Panc1 (cell line): ENCODE data around the gene FAM83E. TPM values are rescaled to one million over a fixed set of nuclear protein-coding genes. Genes with fewer than 3 reads are reported as not detected.

Experiments
- ATAC-seq: fragments of 200-7000 bp; cut with Tn5 transposase; 2 replicates; pipeline ENCODE4 v1.9.1; 2020; ENCODE audit warnings: mild to moderate bottlenecking, moderate library complexity
- BruUV-seq: library from RNA; stranded (reverse); fragments of 400-500 nt; replicated peaks from 2 replicates; lab custom pipeline; 2021; lab: Mats Ljungman, UMichigan
- CTCF ChIA-PET: fragments of 300-600 bp; sonication (Branson Sonifier 250); formaldehyde crosslinking; loops from one replicate; lab custom pipeline; 2022; ENCODE audit warnings: antibody characterized with exemption; lab: Charles Lee
- POLR2A ChIA-PET: fragments of 300-600 bp; sonication (Branson Sonifier 250); formaldehyde crosslinking; loops from one replicate; lab custom pipeline; 2022; ENCODE audit warnings: antibody characterized with exemption; lab: Charles Lee
- DNase-seq: peaks from one replicate; pipeline ENCODE4 v3.0.0-alpha.2; 2010; ENCODE audit warnings: low read depth, low spot score
- H3K27ac ChIP-seq: 2 replicates; pipeline ENCODE4 v1.5.1; 2011; ENCODE audit warnings: mild to moderate bottlenecking, low read length, inconsistent platforms
- H3K27me3 ChIP-seq: fragments of 200-500 bp; sonication (Bioruptor generic); 2 replicates; pipeline ENCODE4 v1.6.0; 2014; ENCODE audit warnings: low read length, inconsistent platforms; ENCODE audit not compliant: control insufficient read depth, insufficient read depth
- H3K36me3 ChIP-seq: fragments of 200-500 bp; sonication (Bioruptor generic); 2 replicates; pipeline ENCODE4 v1.5.1; 2014; ENCODE audit warnings: inconsistent platforms, mild to moderate bottlenecking, low read length, moderate library complexity; ENCODE audit not compliant: control insufficient read depth, insufficient read depth
- H3K4me1 ChIP-seq: 2 replicates; pipeline ENCODE4 v1.5.1; 2011; ENCODE audit warnings: inconsistent platforms, mild to moderate bottlenecking, low read length, moderate library complexity; ENCODE audit not compliant: control insufficient read depth, insufficient read depth
- H3K4me3 ChIP-seq, 2 experiments: 2 replicates each; pipeline ENCODE4 v1.5.1; 2011 to 2012; ENCODE audit warnings: low read depth in 2 of 2, low read length in 2 of 2, mild to moderate bottlenecking in 2 of 2, inconsistent platforms in 1 of 2, moderate library complexity in 1 of 2
- H3K9me3 ChIP-seq: fragments of 200-500 bp; sonication (Bioruptor generic); 2 replicates; pipeline ENCODE4 v1.5.1; 2014; ENCODE audit warnings: low read depth, mild to moderate bottlenecking, inconsistent platforms, low read length, moderate library complexity; ENCODE audit not compliant: control insufficient read depth, insufficient read depth
- POLR2AphosphoS5 ChIP-seq: IDR thresholded peaks from 2 replicates; pipeline ENCODE4 v1.6.1; 2012; ENCODE audit warnings: mild to moderate bottlenecking, low read depth, low read length, moderate library complexity
- SIN3A ChIP-seq: IDR thresholded peaks from 2 replicates; pipeline ENCODE4 v1.6.1; 2012; ENCODE audit warnings: low read depth, mild to moderate bottlenecking, low read length, moderate library complexity, borderline replicate concordance; ENCODE audit not compliant: insufficient read depth
- TCF7L2 ChIP-seq: IDR thresholded peaks from 2 replicates; pipeline ENCODE4 v1.6.1; 2011; ENCODE audit warnings: mild to moderate bottlenecking, low read depth, low read length, inconsistent platforms
- in situ Hi-C: cut with HindIII; loops from 2 replicates; pipeline ENCODE4 v1.10.0; 2016; ENCODE audit warnings: low sequenced_read_pairs, low pct_unique_long_range_greater_than_20kb
- intact Hi-C: fragments of 100-400 bp; cut with micrococcal nuclease; formaldehyde crosslinking; loops from one replicate; pipeline ENCODE4 v1.10.0; 2022; ENCODE audit not compliant: unreplicated experiment
- total RNA-seq: library from RNA; stranded (reverse); gene quantifications from one replicate; pipeline ENCODE4 v1.2.1, GENCODE V29; 2021; ENCODE audit not compliant: unreplicated experiment
- TF ChIP-seq, protein P1 (sequence below): fragments of 450-650 bp; IDR thresholded peaks from 2 replicates; pipeline ENCODE4 v1.5.1; 2017; ENCODE audit warnings: mild to moderate bottlenecking
- TF ChIP-seq, protein P2 (sequence below), 2 experiments: IDR thresholded peaks; 2 replicates each; pipeline ENCODE4 v1.6.1; 2011 to 2012; ENCODE audit warnings: low read depth in 2 of 2, control low read depth in 1 of 2, low read length in 1 of 2, mild to moderate bottlenecking in 1 of 2, moderate library complexity in 1 of 2; ENCODE audit not compliant: insufficient read depth in 1 of 2

Gene FAM83E
- total RNA-seq, 1 experiment from 2014 or later = 1.0 TPM

DNA sequence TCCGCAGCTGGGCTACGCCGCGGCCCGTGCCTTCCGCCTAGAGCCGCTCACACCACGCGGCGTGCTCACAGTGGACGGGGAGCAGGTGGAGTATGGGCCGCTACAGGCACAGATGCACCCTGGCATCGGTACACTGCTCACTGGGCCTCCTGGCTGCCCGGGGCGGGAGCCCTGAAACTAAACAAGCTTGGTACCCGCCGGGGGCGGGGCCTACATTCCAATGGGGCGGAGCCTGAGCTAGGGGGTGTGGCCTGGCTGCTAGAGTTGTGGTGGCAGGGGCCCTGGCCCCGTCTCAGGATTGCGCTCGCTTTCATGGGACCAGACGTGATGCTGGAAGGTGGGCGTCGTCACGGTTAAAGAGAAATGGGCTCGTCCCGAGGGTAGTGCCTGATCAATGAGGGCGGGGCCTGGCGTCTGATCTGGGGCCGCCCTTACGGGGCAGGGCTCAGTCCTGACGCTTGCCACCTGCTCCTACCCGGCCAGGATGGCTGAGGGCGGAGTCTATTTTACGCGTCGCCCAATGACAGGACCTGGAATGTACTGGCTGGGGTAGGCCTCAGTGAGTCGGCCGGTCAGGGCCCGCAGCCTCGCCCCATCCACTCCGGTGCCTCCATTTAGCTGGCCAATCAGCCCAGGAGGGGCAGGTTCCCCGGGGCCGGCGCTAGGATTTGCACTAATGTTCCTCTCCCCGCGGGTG, 14.9 kb upstream of the FAM83E start:
- CTCF ChIA-PET = no interaction called here
- Histone ChIP-seq H3K27me3 (no peaks in the 10 kb centered on the region), H3K27ac (no peak overlapping the region), H3K4me3 (no peak overlapping the region), H3K36me3 (no peaks in the 10 kb centered on the region), H3K4me1 (peaks cover 18% of the 10 kb centered on the region), H3K9me3 (no peaks in the 10 kb centered on the region)
- intact Hi-C loops = no loop called here
- TF ChIP-seq POLR2AphosphoS5 = peak; percentile 32; the same call in 1 of the 2 replicates
- no peak for TF ChIP-seq TCF7L2
- TF ChIP-seq, protein P1, sequence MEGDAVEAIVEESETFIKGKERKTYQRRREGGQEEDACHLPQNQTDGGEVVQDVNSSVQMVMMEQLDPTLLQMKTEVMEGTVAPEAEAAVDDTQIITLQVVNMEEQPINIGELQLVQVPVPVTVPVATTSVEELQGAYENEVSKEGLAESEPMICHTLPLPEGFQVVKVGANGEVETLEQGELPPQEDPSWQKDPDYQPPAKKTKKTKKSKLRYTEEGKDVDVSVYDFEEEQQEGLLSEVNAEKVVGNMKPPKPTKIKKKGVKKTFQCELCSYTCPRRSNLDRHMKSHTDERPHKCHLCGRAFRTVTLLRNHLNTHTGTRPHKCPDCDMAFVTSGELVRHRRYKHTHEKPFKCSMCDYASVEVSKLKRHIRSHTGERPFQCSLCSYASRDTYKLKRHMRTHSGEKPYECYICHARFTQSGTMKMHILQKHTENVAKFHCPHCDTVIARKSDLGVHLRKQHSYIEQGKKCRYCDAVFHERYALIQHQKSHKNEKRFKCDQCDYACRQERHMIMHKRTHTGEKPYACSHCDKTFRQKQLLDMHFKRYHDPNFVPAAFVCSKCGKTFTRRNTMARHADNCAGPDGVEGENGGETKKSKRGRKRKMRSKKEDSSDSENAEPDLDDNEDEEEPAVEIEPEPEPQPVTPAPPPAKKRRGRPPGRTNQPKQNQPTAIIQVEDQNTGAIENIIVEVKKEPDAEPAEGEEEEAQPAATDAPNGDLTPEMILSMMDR = no peak
- BruUV-seq = no TSS peak
- in situ Hi-C loops = no loop called here
- POLR2A ChIA-PET = interaction anchor here (0.9 kb wide), 1 partner anchor 10 kb away, joined by 3 read pairs; no protein-coding TSS in a partner anchor
- no peak for DNase-seq
- ATAC-seq = peak; percentile 31

DNA sequence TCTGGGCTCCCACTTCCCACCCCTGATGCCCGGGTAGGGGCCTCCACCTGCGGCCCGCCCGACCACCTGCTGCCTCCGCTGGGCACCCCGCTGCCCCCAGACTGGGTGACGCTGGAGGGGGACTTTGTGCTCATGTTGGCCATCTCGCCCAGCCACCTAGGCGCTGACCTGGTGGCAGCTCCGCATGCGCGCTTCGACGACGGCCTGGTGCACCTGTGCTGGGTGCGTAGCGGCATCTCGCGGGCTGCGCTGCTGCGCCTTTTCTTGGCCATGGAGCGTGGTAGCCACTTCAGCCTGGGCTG, 14.4 kb upstream of the FAM83E start:
- POLR2A ChIA-PET = interaction anchor here (0.9 kb wide), 1 partner anchor 10 kb away, joined by 3 read pairs; no protein-coding TSS in a partner anchor
- Histone ChIP-seq H3K27ac (no peak overlapping the region), H3K27me3 (no peaks in the 10 kb centered on the region), H3K4me3 (no peak overlapping the region), H3K4me1 (peaks cover 16% of the 10 kb centered on the region), H3K9me3 (no peaks in the 10 kb centered on the region), H3K36me3 (no peaks in the 10 kb centered on the region)
- in situ Hi-C loops (no loop called here), intact Hi-C loops (no loop called here)
- CTCF ChIA-PET = no interaction called here
- no TSS peak for BruUV-seq
- TF ChIP-seq, protein P2, sequence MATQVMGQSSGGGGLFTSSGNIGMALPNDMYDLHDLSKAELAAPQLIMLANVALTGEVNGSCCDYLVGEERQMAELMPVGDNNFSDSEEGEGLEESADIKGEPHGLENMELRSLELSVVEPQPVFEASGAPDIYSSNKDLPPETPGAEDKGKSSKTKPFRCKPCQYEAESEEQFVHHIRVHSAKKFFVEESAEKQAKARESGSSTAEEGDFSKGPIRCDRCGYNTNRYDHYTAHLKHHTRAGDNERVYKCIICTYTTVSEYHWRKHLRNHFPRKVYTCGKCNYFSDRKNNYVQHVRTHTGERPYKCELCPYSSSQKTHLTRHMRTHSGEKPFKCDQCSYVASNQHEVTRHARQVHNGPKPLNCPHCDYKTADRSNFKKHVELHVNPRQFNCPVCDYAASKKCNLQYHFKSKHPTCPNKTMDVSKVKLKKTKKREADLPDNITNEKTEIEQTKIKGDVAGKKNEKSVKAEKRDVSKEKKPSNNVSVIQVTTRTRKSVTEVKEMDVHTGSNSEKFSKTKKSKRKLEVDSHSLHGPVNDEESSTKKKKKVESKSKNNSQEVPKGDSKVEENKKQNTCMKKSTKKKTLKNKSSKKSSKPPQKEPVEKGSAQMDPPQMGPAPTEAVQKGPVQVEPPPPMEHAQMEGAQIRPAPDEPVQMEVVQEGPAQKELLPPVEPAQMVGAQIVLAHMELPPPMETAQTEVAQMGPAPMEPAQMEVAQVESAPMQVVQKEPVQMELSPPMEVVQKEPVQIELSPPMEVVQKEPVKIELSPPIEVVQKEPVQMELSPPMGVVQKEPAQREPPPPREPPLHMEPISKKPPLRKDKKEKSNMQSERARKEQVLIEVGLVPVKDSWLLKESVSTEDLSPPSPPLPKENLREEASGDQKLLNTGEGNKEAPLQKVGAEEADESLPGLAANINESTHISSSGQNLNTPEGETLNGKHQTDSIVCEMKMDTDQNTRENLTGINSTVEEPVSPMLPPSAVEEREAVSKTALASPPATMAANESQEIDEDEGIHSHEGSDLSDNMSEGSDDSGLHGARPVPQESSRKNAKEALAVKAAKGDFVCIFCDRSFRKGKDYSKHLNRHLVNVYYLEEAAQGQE (IDR thresholded peaks at IDR 0.05; ENCODE audit: insufficient read depth in 1 of 2, low read depth in 2 of 2, low read length in 1 of 2) = no peak
- TF ChIP-seq TCF7L2 (no peak), POLR2AphosphoS5 (no peak), SIN3A (no peak)
- TF ChIP-seq, protein P1 = no peak
- no peak for DNase-seq
- ATAC-seq = no peak; the same call in 1 of the 2 replicates
